ENCODE measurements around the gene SERPINA6.
"Not testable (repeated sequence)": the region's sequence is repeated elsewhere in the genome, so short reads cannot be mapped to it uniquely, and the experiment has no call there.

Gene SERPINA6, protein sequence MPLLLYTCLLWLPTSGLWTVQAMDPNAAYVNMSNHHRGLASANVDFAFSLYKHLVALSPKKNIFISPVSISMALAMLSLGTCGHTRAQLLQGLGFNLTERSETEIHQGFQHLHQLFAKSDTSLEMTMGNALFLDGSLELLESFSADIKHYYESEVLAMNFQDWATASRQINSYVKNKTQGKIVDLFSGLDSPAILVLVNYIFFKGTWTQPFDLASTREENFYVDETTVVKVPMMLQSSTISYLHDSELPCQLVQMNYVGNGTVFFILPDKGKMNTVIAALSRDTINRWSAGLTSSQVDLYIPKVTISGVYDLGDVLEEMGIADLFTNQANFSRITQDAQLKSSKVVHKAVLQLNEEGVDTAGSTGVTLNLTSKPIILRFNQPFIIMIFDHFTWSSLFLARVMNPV

DNA sequence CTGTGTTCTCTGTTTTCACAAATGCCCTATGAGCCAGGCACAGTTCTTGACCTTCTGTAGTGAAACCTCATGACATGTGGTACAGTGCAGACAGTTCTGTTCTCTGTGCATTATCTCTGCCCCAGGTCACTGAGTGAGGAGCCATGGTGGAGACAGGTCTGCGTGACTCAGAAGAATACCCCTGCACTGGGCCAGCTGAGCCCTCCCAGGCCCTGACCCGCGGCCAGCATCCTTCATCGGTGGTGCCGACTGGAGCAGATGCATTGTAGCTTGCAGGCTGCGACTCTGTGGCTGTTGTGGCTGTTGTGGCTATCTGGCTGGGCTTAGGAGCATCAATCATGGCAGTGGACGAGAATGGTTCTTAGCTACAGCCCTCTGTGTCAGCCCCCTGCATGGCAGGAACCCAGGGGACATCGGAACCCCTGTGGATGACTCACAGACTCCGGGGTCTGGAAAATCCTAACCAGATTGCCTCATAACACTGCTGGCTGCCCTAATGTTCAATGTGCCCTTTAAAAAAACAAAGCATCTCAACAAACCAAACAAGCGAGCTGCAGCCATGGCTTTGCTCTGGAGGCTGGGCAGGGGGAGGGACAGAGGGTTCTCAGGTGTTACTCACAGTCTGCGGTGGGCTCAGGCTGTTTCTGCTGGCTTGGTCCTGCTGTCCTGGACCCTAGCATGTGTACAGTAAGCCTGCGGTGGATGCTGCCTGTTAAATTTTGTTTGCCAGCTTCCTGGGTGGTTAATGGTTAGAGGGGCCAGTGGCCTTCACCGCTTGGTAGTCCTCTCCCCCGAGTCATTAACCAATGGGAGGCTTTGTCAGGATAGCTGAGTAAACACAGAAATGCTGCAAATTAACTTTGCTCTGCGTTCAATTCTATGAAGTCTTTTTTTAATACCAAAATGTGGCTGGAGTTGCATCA is at the start of gene SERPINA6:
TSS of gene SERPINA6 (minus strand) at position 689 of the 923 bp plus-strand sequence. CDS start 8,688 bp downstream, outside the sequence.
- no peak for DNase-seq (ENCODE audit: low spot score)

DNA sequence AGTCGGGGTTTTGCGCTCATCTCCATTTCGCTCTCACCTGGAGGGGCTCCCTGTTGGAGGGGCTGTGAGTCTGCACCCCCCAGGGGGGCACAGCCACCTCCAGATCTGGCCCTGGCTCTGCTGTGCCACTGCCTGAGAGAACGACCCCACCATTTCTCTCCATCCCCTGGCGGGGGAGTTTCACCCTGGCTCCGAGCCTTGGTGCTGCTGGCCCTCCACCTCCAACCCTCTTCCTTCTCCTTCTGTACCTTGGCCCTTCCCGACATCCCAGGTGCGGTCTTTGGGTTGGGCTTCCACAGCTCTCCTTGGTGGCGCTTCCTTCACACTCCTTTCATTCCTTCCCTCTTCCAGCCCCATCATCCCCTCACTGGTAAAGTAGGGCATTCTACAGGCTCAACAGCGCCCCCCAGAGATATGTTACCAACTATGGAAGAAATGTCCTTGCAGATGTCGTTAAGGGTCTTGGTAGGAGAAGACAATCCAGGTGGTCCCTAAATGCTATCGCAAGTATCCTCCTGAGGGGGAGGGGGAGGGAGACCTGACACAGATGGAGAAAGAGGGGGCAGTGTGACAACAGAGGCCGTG is 49.0 kb upstream of the SERPINA6 start:
- DNase-seq (ENCODE audit: low spot score), result no peak

DNA sequence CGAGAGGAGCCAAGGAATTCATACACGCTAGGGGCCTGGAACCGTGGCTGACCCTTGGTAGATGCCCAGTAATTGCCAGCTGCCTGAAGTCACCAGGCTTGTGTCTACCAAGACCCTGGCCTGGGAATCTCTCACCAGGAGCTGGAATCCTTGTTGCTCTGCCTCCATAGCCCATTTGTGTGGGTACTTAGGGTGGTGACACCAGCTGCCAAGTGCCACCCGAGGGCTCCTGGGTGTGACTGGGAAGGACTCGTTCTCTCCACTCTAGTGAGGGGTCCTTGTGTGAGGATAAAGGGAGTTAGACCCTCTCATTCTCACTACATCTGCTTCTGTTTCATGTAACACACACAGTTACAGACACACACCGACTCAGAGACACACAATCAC is 47.4 kb upstream of the SERPINA6 start:
- DNase-seq (ENCODE audit: low spot score), result no peak

DNA sequence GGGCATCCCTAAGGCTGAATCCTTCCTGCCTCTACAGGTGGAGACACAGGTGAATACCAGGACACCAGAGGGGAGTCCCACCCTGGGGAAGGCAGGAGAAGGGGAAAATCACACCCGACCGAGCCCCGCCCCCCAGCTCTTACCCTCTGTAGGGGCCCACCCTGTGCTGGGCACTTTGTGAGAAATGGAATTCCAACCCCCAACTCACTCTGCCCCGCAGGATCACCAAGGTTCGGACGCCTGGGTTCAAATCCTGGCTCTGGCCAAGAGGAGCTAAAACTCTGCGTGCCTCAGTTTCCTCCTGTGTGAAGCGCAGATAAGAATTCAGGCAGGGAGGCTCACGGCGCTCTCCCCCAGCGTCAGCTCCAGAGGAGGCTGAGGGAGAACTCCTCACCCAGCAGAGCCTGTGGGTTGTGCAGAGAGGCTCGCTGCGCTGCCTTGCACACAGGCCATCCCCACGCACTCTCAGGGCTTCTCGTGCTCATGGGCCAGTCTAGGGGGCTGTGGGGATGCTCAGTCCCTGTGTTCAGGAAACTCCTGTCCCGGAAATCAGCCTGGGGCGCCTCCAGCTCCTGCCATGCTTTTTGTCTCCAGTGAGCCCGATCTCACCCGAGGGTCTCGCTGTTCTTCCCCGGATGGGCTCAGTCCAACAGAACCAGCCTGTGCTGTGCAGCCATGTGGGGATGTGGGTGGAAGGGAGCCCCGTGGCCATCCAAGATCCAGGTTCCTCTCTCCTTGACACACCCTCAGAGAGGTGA is 46.8 kb upstream of the SERPINA6 start:
- not testable (repeated sequence) for DNase-seq (ENCODE audit: low spot score)

DNA sequence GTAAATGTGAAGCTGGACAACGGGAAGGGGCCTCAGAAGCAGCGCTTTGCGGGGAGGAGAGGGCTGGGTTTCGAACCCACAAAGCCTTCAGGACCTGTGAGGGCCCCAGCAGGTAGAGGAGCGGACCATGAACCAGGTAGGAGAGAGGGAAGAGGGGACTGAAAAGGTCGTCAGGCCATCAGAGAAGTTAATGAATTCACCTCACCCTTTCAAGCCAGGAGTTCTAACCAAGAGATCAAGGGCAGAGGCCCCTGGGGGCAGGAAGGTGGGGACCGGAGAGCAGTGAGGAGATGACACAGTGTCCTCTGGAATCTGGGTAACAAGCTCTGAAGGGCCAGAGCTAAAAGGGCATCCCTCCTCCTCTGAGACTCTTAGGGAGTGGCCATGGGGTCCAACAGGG is 45.8 kb upstream of the SERPINA6 start:
- no peak for DNase-seq (ENCODE audit: low spot score)

DNA sequence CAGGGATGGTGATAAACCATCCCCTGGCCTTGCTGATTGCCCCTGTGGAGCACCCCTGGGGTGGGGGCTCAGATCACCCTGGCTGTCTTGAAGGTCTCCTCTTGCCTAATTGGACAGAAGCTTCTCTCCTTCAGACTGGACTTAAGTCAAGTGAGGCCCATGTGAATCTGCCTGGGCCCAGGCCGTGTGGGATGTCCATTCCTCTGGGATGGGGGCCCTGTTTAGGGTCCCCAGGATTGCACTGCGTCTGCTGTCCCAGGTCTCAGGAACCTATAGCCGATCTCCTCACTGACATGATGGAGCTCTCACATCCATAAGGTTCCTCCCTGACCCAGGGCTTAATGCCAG is 45.1 kb upstream of the SERPINA6 start:
- DNase-seq (ENCODE audit: low spot score), result no peak

DNA sequence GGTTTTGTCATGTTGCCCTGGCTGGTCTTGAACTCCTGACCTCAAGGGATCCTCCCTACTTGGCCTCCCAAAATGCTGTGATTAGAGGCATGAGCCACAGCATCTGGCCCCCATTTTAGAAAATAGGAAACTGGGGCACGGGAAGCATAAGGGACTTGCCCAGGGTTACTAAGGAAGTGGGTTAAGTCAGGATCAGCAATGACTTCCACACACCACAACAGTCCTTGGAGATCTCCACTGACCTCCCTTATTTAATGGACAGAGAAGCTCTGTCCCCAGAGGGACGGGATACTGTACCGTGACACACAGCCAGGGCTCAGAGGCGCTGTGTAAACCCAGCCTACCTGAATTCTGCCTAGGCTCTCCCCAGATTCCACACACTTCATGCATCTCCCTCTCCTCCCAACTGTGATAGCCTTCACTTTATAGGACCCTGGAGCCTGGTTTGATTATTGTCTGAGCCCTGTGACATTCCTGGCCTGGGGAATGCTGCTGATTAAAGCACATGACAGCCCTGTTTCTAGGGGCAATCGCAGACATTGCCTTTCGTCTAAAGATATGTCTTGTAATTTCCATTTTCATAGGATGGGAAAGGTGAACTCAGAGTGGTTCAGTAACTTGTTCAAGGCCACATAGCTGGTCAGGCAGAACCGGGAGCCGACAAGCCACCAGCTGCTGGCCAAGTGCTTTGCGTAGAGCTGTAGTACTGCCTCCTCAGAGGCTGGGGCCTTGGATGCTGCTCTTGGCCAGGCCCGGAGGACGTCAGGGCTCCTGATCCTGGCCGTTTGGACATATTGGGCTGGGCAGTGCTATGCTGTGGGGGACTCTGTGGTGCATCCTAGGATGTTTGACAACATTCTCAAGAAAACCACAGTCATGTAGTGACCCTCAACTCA is 44.5 kb upstream of the SERPINA6 start:
- DNase-seq (ENCODE audit: low spot score), result no peak

DNA sequence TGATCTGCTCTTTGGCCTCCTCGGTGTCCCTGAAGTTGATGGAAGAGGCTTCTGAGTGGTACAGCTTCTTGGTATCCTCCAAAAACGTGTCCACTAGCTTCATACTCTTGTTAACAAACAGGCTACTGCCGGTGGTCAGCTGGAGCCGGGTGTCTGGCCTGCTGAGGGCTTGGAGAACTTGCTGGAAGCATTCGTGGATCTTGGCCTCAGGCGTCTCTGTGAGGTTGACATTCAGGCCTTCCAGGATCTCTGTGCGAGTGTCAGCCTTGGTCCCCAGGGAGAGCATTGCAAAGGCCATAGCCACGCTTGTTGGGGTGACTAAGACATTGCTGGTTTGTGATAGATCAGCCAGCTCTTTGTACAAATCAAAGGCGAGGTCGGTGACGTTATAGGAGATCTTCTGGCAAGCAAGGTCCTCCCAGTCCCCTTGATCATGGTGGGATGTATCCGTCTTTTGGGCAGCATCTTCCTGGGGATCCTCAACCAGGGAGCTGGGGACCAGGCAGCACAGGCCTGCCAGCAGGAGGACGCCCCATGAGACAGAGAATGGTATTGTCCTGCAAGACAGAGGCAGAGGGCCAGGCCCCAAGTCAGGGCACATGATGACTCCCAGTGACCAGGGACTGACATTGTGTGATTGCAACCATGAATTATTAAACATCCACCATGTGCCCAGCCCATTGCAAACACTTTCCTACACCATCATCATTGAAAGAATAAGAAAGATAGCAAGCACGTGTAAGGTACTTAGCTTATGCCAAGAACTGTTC is 43.2 kb upstream of the SERPINA6 start, which contains the start of gene SERPINA2:
TSS of gene SERPINA2 (minus strand) at position 553 of the 770 bp plus-strand sequence.
- no peak for DNase-seq (ENCODE audit: low spot score)

DNA sequence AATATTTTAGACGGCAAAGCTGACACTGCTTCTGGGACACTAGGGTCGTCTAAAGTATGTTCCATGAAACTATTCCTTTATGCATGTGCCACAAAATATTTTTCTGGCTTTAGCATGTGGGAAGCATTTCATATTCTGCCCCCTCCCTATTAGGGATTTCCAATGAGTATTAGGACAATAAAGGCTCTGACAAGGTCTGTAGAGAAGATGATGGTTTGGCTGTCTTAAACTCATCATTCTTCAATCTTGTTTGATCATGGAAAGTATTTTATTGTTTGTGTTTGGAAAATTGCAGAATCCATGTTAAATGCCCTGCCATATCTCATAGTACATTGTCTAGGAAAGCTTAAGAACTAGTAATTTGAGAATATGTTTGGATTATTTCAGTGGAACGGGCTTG is 42.5 kb upstream of the SERPINA6 start:
- no peak for DNase-seq (ENCODE audit: low spot score)

DNA sequence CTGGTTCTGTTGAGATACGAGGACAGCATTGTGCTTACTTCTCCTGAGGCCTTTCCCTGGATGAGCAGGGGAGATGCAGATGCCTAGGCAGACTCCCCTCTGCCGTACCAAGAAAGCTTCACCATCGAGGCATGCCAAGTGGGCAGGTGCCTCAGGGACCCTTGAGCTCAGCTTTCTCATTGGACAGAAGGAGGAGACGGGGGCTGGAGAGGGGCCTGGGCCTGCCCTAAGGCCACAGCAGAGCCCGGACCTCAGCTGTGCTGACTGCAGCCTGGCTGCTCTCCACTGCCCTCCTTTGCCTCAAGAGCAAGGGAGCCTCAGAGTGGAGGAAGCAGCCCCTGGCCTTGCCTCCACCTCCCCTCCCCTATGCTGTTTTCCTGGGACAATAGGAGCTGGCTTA is 41.8 kb upstream of the SERPINA6 start:
- DNase-seq (ENCODE audit: low spot score), result no peak

DNA sequence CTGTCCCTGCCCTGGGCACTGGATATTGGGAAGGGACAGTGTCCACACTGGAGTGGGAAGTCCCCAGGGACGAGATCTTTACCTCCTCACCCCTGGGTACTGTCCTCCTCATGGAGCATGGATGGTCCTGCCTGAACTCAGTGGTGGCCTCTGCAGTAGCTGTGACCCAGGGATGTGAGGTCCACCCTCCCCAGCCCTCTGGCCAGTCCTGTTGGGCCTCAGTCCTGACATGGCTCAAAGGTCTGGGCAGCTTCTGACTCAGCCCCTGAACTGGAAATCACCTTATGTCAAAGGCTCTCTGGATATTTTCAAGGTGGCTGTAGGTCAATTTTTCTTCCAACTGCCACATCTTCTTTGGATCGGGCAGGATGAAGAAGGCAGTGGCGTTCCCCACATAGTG is 40.9 kb upstream of the SERPINA6 start:
- DNase-seq (ENCODE audit: low spot score), result no peak

DNA sequence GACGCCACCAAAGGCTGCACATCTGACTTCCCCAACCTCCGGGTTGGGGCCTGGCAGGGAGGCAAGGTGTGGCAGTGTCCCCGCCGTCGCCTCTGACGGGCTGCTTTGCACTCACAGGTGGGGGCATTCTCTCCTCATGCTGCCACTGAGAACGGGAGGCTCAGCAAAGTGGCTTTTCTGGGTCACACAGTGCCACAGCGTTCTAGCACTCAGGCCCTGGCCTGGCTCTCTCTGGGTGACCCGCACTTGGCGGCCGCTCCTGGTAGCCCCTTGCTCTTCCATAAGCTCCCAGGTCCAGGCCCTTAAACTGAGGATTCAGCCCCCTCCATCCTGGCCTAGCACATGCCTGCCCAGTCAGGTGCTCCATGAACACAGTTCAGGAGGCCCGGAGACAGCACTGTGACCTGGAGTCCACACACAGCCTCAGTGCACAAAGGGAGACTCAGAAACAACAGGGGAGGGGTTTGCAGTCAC is 40.1 kb upstream of the SERPINA6 start:
- no peak for DNase-seq (ENCODE audit: low spot score)

DNA sequence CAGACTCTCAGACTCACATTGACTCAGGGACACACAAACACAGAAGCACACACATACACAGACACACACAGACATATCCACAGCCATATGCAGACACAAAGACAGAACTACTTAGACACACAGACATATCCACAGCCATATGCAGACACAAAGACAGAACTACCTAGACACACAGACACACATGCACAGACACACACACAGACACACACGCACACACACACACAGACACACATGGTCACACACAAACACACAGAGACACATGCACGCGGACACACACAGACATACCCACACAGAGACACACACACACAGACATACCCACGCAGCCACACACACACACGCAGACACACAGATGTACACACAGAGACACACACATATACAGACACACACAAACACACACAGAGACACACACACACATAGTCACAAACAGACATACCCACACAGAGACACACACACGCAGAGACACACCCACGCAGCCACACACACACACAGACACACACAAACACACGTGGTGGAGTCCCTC is 39.5 kb upstream of the SERPINA6 start:
- DNase-seq (ENCODE audit: low spot score), result no peak

DNA sequence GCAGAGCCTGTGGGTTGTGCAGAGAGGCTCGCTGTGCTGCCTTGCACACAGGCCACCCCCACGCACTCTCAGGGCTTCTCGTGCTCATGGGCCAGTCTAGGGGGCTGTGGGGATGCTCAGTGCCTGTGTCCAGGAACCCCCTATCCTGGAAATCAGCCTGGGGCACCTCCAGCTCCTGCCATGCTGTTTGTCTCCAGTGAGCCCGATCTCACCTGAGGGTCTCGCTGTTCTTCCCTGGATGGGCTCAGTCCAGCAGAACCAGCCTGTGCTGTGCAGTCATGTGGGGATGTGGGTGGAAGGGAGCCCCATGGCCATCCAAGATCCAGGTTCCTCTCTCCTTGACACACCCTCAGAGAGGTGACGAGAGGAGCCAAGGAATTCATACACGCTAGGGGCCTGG is 38.5 kb upstream of the SERPINA6 start:
- no peak for DNase-seq (ENCODE audit: low spot score)

DNA sequence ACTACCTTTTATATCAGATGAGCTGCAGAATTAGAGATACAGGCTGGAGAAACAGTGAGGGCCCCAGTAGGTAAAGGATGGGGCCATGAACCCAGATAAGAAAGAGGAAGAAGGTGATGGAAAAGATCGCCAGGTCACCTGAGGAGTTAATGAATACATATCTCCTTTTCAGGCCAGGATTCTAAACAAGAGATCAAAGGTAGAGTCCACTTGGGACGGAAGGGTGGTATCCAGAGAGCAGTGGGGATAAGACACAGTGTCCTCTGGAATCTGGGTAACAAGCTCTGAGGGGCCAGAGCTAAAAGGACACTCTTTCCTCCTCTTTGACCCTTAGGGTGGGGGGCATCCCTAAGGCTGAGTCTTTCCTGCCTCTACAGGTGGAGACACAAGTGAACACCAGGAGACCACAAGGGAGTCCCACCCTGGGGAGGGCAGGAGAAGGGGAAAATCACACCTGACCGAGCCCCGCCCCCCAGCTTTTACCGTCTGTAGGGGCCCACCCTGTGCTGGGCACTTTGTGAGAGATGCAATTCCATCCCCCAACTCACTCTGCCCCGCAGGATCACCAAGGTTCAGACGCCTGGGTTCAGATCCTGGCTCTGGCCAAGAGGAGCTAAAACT is 37.9 kb upstream of the SERPINA6 start:
- DNase-seq (ENCODE audit: low spot score), result no peak

DNA sequence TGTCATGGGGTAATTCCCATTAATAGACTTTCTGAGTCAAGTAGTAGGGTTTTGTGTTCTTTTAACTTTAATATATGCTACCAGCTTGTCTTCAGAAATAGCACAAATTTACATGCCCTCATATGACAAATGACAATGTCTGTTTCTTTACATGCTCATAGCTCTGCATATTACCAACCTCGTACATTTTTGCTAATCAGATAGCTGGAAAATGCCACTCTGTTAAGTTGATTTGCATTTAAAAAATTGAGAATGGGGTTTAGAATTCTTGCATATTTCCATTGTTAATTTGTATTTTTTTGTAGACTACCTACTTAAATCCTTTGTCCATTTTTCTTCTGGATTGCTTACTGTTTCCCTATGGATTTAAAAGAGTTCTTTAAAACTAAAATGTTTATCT is 34.0 kb upstream of the SERPINA6 start:
- DNase-seq (ENCODE audit: low spot score), result no peak

DNA sequence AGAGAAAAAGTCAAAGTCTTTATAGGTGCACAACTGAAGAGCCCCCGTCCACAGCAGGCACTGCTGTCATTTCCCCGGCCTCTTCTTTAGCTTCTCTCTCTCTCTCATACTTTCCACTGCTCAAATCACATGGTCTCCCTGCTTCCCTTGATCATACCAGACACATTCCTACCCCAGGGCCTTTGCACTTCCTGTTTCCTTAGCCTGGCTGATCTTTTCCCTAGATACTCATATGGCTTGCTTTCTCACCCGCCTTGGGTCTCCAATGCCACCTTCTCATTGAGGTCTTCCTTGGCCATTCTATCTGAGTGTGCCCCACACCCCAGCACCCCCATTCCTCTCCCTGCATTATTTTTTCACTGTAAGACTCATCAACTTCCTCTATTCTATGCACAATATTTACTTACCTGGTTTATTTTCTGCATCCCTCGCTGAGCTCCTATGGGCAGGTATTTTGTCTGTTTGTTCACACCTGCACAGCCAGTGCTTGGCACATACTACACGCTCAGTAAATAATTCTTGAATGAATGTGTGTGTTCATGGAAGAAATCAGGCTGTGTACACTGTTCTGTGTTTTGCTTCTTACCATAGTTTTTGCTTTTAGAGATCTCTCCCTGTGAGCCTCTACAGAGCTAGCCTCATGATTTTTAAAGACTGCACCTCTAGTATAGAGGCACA is 33.4 kb upstream of the SERPINA6 start:
- no peak for DNase-seq (ENCODE audit: low spot score)

DNA sequence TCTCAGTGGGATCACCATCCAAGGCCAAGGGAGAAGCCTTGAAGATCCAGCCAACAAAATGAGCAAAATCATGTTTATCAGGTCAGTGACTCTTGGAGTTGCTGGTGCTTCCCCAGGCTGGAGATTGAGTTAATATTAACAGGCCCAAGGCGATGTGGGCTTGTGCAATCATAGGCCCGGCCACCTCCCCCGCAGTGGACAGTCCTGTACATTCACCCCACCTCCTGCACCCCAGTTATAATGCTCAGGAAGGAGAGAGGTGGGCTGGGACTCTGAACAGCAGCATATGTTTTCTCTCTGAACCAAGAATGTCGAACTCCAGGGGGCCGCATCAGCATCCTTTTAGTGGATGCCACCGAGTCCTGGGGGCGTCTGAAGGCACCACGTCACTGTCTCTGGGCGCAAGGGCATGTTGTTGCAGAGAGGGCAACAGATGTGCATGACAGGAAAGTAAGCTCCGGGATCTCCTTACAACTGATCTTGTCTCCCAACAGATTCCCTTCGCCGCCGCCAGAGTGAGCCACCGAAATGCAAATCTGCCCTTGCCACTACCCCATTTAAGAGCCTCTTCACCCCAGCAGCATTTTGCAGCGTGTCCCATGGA is 32.2 kb upstream of the SERPINA6 start:
- DNase-seq (ENCODE audit: low spot score), result no peak

Data from LoVo (cell line).